ENCODE measurements around the gene ALDH18A1.
A peak's percentile ranks its signal among the peaks of the same experiment; 100 is the strongest.

ALDH18A1 gene

GRCh38 chr10:95562341-95562965, 94.1 kb downstream of the ALDH18A1 start:
- no peak for DNase-seq (ENCODE audit: low spot score)
- TF ChIP-seq CTCF (IDR thresholded peaks at IDR 0.05; ENCODE audit: extremely low read depth, missing control alignments), result no peak

GRCh38 chr10:95561864-95562177, 94.7 kb downstream of the ALDH18A1 start:
- DNase-seq (ENCODE audit: low spot score), result no peak
- TF ChIP-seq CTCF (IDR thresholded peaks at IDR 0.05; ENCODE audit: extremely low read depth, missing control alignments), result no peak

GRCh38 chr10:95561177-95561863, 95.2 kb downstream of the ALDH18A1 start, which contains the start of gene SORBS1:
SORBS1 (minus strand) TSS chr10:95561371; CDS start chr10:95441135, 120,236 bp downstream.
- DNase-seq (ENCODE audit: low spot score), result peak; percentile 100
- no peak for TF ChIP-seq CTCF (IDR thresholded peaks at IDR 0.05; ENCODE audit: extremely low read depth, missing control alignments)

DNA sequence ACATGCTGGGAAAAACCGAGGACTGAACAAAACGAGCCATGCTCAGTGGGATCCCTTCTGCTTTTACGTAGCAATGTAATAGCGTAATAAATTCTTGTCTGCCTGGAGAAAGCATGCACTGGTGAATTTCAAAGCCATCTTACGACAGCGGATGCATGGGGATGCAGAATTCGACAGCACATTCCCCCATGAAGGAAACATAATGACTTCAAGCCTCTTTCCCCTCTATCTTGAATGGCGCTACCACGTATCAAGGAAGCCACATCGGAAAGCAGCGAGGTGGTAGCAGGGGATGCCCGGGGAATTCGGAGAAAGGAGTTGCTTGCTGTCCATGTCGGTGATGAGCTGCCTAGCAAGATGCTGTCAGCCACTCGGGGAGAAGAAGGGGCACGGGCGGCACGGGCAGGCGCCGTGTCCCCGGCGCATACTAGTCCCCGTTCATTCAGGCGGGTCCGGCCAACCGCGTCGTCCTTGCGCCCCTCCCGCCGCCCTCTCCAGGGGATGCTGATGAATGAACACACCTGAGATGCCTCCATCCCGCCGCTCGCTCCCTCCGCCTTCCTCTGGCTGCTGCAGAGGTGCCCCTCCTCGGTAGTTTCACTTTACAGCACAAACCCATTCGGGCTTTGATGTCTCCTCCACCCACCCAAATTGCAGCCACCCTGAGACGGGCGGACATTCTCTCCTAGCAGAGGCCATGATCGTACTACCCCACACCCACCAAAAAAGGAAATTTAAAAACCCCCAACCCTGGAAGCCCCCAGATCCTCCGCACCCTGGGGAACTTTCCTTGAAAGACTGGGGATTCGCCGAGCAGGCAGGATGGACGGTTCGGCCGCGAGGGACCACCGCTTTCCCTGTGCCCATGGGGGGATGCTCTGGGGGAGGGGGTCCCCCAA, 96.0 kb downstream of the ALDH18A1 start:
- TF ChIP-seq CTCF (IDR thresholded peaks at IDR 0.05; ENCODE audit: extremely low read depth, missing control alignments), result no peak
- peak; percentile 70 for DNase-seq (ENCODE audit: low spot score)

DNA sequence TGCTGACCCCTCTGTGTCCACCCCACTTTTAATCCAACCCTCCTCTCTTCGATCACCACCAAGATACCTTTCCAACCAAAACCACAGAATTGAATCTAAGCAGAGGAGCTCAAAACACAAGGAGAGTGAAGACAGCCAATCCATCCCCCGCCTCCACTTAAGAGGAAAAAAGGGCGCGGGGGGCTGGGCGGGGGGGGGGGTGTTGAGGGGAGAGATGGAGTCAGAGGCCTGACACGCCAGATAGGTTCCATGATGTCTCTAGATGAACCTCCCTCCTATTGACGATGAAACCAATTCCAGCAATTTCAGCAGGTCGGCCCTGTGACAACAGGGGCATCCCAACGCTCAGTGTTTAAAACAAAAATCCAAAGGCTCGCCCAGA, 96.6 kb downstream of the ALDH18A1 start:
- DNase-seq (ENCODE audit: low spot score), result no peak
- TF ChIP-seq CTCF (IDR thresholded peaks at IDR 0.05; ENCODE audit: extremely low read depth, missing control alignments), result no peak

GRCh38 chr10:95559471-95559870, 97.0 kb downstream of the ALDH18A1 start:
- no peak for DNase-seq (ENCODE audit: low spot score)
- no peak for TF ChIP-seq CTCF (IDR thresholded peaks at IDR 0.05; ENCODE audit: extremely low read depth, missing control alignments)

Measured in GM20000 (cell line).